Smooth muscle cell (in vitro differentiated cells): Measurements from ENCODE around the gene AP4M1. TPM values are rescaled to one million over a fixed set of nuclear protein-coding genes. Genes with fewer than 3 reads are reported as not detected.

Experiments used
- DNase-seq: peaks from one replicate; lab custom pipeline; 2025; ENCODE audit not compliant: unreplicated experiment; lab: John Stamatoyannopoulos, UW
- H2AFZ ChIP-seq: fragments of 200-600 bp; sonication (generic); 2 replicates; pipeline ENCODE4 v1.6.0; 2016; ENCODE audit warnings: antibody characterized with exemption, low read depth, mild to moderate bottlenecking
- H3F3A ChIP-seq: fragments of 200-600 bp; sonication (generic); 2 replicates; pipeline ENCODE4 v1.6.0; 2017; ENCODE audit warnings: antibody characterized with exemption, low read depth
- H3K27ac ChIP-seq: fragments of 200-600 bp; sonication (generic); 2 replicates; pipeline ENCODE4 v1.5.1; 2016; ENCODE audit warnings: low read depth, mild to moderate bottlenecking
- H3K27me3 ChIP-seq: fragments of 200-600 bp; sonication (generic); 2 replicates; pipeline ENCODE4 v1.6.1; 2016; ENCODE audit warnings: low read depth, mild to moderate bottlenecking
- H3K36me3 ChIP-seq: fragments of 200-600 bp; sonication (generic); 2 replicates; pipeline ENCODE4 v1.5.1; 2016; ENCODE audit warnings: low read depth
- H3K4me1 ChIP-seq: fragments of 200-600 bp; sonication (generic); 2 replicates; pipeline ENCODE4 v1.5.1; 2016; ENCODE audit warnings: low read depth
- H3K4me2 ChIP-seq: fragments of 200-600 bp; sonication (generic); 2 replicates; pipeline ENCODE4 v1.6.0; 2016; ENCODE audit warnings: mild to moderate bottlenecking
- H3K4me3 ChIP-seq: fragments of 200-600 bp; sonication (generic); 2 replicates; pipeline ENCODE4 v1.5.1; 2016; ENCODE audit warnings: mild to moderate bottlenecking
- H3K79me2 ChIP-seq: fragments of 200-600 bp; sonication (generic); 2 replicates; pipeline ENCODE4 v1.6.0; 2016; ENCODE audit warnings: low read depth, mild to moderate bottlenecking
- H3K9ac ChIP-seq: fragments of 200-600 bp; sonication (generic); 2 replicates; pipeline ENCODE4 v1.6.0; 2016; ENCODE audit warnings: low read depth
- H3K9me3 ChIP-seq: fragments of 200-600 bp; sonication (generic); replicated peaks from 2 replicates; pipeline ENCODE4 v1.5.1; 2016; ENCODE audit warnings: low read depth
- H4K20me1 ChIP-seq: fragments of 200-600 bp; sonication (generic); 2 replicates; pipeline ENCODE4 v1.6.0; 2016; ENCODE audit warnings: low read depth
- CTCF ChIP-seq: fragments of 200-600 bp; sonication (generic); IDR thresholded peaks from 2 replicates; pipeline ENCODE4 v1.5.1; 2017; ENCODE audit warnings: borderline replicate concordance, mild to moderate bottlenecking, antibody characterized with exemption; ENCODE audit not compliant: insufficient read depth, poor library complexity, severe bottlenecking
- WGBS: methylation state at CpG from one replicate; pipeline ENCODE4 v1.1.7; 2016; ENCODE audit warnings: low lambda C conversion rate; 5-methylcytosine and 5-hydroxymethylcytosine counted together
- polyA plus RNA-seq: library from polyadenylated mRNA; unstranded; fragments of >200 nt; fragmentation: Nextera tagmentation; extraction: Ambion mirVana; gene quantifications from 2 replicates; pipeline ENCODE4 v1.2.1, GENCODE V29; 2016
- total RNA-seq: library from RNA; depleted of rRNA; stranded (reverse); fragments of >200 nt; gene quantifications from 2 replicates; pipeline ENCODE4 v1.2.3, GENCODE V29; 2014

Gene AP4M1
- total and polyA plus RNA-seq, 2 experiments from 2014 or later, result 16.9 to 18.0 TPM

DNA sequence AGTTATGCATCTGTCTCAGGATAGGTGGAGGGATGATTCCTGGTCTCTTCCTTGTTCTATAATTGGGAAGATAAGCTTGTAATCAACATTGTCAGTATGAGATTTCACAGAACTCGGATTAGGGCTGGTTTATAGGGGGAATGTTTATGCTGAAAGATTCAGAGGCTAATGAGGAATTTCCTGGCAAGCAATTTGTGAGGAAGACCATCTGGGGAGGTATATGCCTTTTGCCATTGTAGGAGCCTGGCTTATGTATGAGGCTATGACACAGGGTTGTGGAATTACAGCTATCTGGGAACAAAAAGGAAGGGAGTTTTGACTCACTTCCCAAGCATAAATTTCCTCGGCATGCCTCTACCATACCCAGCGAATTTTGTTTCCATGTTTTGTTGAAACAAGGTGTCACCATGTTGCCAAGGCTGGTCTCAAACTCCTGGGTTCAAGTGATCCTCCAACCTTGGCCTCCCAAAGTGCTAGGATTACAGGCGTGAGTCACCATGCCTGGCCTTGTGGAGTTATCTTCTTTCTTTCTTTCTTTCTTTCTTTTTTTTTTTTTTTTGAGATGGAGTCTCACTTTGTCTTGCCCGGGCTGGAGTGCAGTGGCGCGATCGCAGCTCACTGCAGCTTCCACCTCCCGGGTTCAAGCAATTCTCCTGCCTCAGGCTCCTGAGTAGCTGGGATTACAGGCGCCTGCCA is 14.2 kb upstream of the AP4M1 start:
- peak overlapping the region; percentile 65 for H3K9ac ChIP-seq
- no peaks in the 10 kb centered on the region for H3K27me3 ChIP-seq
- no peaks in the 10 kb centered on the region for H3K9me3 ChIP-seq
- H3K4me2 ChIP-seq, result peak overlapping the region; percentile 88
- no peaks in the 10 kb centered on the region for H3K36me3 ChIP-seq
- DNase-seq, result no peak
- H3K4me1 ChIP-seq, result peaks cover 9% of the 10 kb centered on the region
- peaks cover 3% of the 10 kb centered on the region for H3K79me2 ChIP-seq
- H3F3A ChIP-seq, result peaks cover 58% of the 10 kb centered on the region
- H3K4me3 ChIP-seq, result no peak overlapping the region
- peak overlapping the region; percentile 91 for H3K27ac ChIP-seq
- H2AFZ ChIP-seq, result no peak overlapping the region
- no peak for TF ChIP-seq CTCF
- no peaks in the 10 kb centered on the region for H4K20me1 ChIP-seq
- 31% methylated on average over 9 of the region's 10 CpGs for WGBS

DNA sequence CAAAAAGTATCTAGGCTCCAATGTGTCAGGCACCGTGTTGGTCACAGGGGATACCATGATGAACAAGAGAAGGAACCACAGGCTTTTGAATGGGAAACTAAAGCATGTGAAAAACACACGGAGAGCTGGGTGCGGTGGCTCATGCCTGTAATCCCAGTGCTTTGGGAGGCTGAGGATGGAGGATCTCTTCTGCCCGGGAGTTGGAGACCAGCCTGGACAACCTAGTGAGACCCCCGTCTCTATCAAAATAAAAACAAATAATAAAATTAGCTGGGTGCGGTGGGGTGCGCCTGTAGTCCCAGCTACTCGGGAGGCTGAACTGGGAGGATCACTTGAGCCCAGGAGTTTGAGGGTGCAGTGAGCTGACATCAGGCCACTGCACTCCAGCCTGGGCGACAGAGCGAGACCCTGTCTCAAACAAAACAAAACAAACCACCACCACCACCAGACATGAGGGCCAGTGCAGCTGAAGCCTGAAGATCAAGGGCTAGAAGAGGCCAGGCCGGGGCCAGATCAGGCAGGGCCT is 13.3 kb upstream of the AP4M1 start:
- H3K4me3 ChIP-seq, result peak overlapping the region; percentile 72
- H3F3A ChIP-seq, result peaks cover 66% of the 10 kb centered on the region
- peak overlapping the region; percentile 71 for H2AFZ ChIP-seq
- H3K79me2 ChIP-seq, result peaks cover 3% of the 10 kb centered on the region
- H3K4me1 ChIP-seq, result peaks cover 9% of the 10 kb centered on the region
- DNase-seq, result no peak
- H3K36me3 ChIP-seq, result no peaks in the 10 kb centered on the region
- peak overlapping the region; percentile 74 for H3K9ac ChIP-seq
- 80% methylated on average over 11 of the region's 11 CpGs for WGBS
- H3K4me2 ChIP-seq, result peak overlapping the region; percentile 88
- no peaks in the 10 kb centered on the region for H3K9me3 ChIP-seq
- no peaks in the 10 kb centered on the region for H4K20me1 ChIP-seq
- peak overlapping the region; percentile 91 for H3K27ac ChIP-seq
- H3K27me3 ChIP-seq, result no peaks in the 10 kb centered on the region
- TF ChIP-seq CTCF, result no peak

- no peak for TF ChIP-seq CTCF
- Histone ChIP-seq H3K4me2 (peak within 1 kb of the TSS; percentile 88), H2AFZ (peak within 1 kb of the TSS; percentile 71), H3K9me3 (no peaks in the 10 kb centered on the region), H3K79me2 (peaks cover 3% of the 10 kb centered on the region), H3K36me3 (no peaks in the 10 kb centered on the region), H3K4me1 (peaks cover 9% of the 10 kb centered on the region), H3K4me3 (peak within 1 kb of the TSS; percentile 72), H3K9ac (peak within 1 kb of the TSS; percentile 74), H3K27me3 (no peaks in the 10 kb centered on the region), H3K27ac (peak within 1 kb of the TSS; percentile 91), H3F3A (peaks cover 68% of the 10 kb centered on the region), H4K20me1 (no peaks in the 10 kb centered on the region)
- peak; percentile 52 for DNase-seq
- WGBS, result 1% methylated on average over 59 of the region's 68 CpGs
These were observed 12.6 kb upstream of the AP4M1 start, which contains the start of gene COPS6 for GRCh38 chr7:100088621-100089457. Gene COPS6, plus strand, starts transcription at chr7:100088969. Its CDS starts 22 bp downstream, at chr7:100088991.
